KOPT-K1 (cell line): ENCODE results near the gene EEIG1.

Experiments used
- H3K27ac ChIP-seq: fragments of 200-600 bp; sonication (generic); 2 replicates; pipeline ENCODE4 v1.5.1; 2016; ENCODE audit warnings: antibody characterized with exemption, mild to moderate bottlenecking, low read depth, low read length; ENCODE audit not compliant: poor library complexity, severe bottlenecking
- H3K36me3 ChIP-seq: fragments of 200-600 bp; sonication (generic); 2 replicates; pipeline ENCODE4 v1.5.1; 2017; ENCODE audit warnings: antibody characterized with exemption, mild to moderate bottlenecking, low read length, moderate library complexity; ENCODE audit not compliant: insufficient read depth
- H3K9me3 ChIP-seq: fragments of 200-600 bp; sonication (generic); 2 replicates; pipeline ENCODE4 v1.5.1; 2017; ENCODE audit warnings: antibody characterized with exemption, low read length, mild to moderate bottlenecking; ENCODE audit not compliant: insufficient read depth, poor library complexity, severe bottlenecking

The EEIG1 gene

DNA sequence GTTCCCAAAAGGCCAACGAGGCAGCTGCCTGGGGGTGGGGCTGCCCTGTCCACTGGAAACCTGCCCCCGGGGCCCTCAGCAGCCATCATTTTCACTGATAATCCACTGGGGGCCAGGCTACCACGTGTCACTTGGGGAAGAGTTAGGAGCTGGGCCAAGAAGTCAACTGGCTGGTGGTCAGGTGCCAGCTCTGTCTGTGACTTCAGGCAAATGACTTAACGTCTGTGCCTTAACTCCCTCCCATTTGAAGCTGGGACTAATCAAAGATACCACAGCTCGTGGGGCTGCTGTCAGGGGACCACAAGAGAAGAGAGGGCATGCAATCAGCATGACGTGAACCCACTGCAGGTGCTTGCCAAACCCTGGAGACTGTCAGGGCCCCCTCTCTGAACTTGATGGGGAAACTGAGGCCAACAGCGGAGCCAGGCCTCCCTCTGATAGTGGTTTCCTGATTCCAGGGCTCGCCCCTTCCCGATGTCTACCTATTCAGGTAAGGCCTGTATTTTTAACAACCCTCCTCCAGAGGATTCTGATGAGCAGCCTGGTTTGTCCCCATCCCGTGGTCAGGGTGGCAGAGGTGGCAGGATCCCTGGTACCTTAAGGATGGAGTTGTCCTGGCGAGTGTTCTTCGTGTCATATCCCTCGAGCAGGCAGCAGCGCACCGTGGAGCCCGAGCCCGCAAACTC, 30.8 kb downstream of the EEIG1 start:
- H3K9me3 ChIP-seq = no peaks in the 10 kb centered on the region
- H3K27ac ChIP-seq = peak overlapping the region; percentile 9

DNA sequence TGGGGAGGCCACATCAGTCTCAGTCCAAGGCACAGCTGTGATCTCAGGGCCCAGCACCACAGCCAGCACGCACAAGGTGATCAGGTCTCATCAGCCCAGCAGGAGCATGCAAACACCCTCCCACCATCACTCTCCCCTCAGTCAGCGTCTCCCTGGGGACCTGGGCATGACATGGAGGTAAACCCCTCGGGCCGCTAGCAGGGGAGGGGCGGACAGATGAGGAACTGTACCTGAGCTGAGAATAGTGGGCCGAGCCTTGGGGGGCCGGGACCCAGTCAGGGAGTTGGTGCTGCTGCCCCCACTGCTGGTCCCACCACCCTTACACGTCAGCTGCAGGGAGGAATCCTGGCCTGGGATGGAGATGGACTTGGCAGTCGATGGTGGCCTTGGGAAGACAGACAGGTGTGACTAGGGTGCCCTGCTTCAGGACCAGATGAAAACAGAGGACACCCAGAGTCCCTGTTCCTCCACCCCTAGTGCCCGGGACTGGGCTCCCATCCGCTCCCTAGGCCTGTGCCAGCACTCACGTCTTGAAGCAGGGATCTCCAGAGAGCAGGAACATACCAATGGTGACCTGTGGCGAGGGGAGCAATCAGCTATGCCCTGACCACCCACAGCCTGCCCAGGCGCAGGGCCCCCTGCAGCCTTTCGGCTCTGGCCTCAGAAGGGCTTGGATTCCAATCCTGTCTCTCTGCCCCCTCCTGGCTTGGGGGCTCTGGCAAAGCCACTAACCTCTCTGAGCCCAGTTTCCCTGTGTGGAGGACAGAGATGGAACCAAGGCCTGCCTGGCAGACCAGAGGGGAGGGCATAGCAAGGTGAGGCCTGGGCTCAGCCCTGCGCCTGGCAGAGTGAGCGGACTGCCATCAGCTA, 32.7 kb downstream of the EEIG1 start:
- Histone ChIP-seq H3K9me3 (no peaks in the 10 kb centered on the region), H3K27ac (peak overlapping the region; percentile 1), H3K36me3 (peaks cover 35% of the 10 kb centered on the region; the same call in 1 of the 2 replicates)

More for the DNA sequence above, 30.8 kb downstream of the EEIG1 start:
- peaks cover 17% of the 10 kb centered on the region; the same call in 1 of the 2 replicates for H3K36me3 ChIP-seq

DNA sequence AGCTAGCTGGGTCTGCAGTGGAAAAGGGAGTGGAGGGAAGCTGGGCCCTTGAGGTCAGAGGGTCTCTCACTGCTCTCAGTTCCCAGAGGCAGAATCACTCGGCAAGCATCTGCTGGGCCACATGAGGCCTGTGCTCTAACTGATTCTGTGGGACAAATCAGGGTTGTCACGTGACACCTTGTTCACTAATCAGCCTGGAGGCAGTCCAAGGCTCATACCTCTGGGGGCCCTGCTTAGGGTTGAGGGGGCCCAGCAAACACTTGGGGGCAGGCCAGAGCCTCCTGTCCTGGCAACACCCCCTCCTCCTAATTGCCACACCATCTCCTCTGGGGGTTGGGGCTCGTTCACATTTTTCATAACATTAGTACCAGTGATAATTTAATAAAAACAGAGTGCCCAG, 34.1 kb downstream of the EEIG1 start:
- H3K9me3 ChIP-seq = no peaks in the 10 kb centered on the region
- peak overlapping the region; percentile 14 for H3K27ac ChIP-seq
- peaks cover 49% of the 10 kb centered on the region for H3K36me3 ChIP-seq

DNA sequence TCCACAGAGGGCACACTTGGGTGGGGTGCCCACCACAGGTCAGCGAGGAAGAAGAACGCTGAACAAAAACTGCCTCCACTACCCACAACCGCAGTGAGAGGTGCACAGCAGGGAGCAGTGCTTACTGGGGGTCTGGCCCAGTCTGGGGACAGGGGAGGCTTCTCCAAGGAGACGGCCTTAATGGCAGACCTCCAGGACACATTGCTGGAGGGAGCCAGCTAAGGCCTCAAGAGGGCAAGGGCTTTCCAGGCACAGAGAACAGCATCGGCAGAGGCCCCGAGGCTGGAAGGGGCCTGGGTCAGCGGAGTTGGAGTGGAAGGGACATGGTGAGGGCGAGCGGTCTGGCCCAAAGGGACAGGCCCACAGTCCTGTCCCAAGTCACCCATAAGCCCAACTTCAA, 34.8 kb downstream of the EEIG1 start:
- H3K36me3 ChIP-seq = peaks cover 54% of the 10 kb centered on the region
- no peaks in the 10 kb centered on the region for H3K9me3 ChIP-seq
- H3K27ac ChIP-seq = peak overlapping the region; percentile 18

DNA sequence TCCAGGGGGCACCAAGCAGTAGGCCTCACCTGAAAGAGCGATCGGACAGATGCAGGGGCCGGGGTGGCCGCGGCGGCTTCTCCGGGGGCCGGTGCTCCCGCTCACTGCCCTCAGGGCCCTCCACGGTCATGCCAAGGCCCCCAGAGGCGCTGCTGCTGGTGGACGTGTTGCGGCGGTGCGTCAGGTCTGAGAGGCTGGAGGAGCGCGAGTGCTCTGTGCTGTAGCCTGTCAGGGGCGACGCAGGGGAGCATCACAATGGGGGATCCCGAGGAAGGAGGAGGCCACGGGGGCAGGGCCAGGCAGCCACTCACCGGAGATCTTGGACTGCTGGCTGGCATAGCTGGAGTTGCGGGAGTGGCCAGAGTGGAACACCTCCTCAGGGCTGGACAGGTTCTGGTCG, 35.5 kb downstream of the EEIG1 start:
- H3K9me3 ChIP-seq = no peaks in the 10 kb centered on the region
- peaks cover 59% of the 10 kb centered on the region for H3K36me3 ChIP-seq
- no peak overlapping the region for H3K27ac ChIP-seq

DNA sequence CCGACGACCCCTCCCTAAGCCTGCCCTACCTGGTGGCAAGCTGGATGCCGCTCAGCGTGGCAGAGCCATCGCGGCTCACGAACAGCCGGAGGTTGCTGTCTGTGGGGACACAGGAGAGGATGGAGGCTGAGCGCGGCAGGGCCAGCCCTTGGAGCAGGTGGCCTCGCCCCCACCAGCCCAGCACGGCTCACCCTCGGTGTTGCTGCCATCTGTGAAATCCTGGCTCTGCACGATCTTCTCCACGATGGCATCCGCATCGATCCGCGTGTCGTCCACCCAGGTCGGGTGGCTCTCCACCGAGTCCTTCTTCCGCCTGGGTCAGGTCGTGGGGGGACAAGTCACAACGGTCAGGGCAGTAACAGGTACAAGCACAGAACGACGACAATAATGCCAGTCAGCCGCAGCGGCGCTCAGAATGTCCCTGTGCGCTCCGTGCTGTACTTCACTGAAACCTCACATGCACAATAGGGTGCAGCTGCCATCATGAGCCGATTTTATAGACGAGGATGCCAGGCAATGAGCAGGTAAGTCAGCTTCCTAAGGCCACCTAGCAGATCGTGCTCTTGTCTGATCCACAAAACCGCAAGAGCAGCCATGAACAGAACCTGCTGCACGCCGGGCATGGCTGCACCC, 36.1 kb downstream of the EEIG1 start:
- Histone ChIP-seq H3K9me3 (no peaks in the 10 kb centered on the region), H3K27ac (no peak overlapping the region), H3K36me3 (peaks cover 65% of the 10 kb centered on the region)

DNA sequence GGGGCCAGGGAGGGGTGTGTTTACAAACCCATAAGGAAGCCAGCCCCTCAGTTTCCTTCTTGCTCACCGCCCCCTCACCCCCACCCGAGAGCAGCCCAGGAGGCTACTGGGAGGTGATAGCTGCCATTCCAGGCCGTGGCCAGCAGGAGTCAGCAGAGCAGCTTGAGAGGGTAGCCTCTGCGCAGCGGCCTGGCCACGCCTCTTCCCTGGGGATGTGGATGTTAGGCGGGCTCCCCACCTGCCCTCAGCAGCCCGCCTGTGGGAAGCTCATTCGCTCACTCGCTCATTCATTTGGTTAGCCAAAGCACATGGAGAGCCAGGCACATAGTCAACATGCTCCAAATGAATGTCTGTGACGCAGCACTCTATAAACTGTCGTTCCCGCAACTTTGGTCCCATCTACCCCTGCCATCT, 37.1 kb downstream of the EEIG1 start:
- no peaks in the 10 kb centered on the region for H3K9me3 ChIP-seq
- no peak overlapping the region for H3K27ac ChIP-seq
- H3K36me3 ChIP-seq = peaks cover 65% of the 10 kb centered on the region

DNA sequence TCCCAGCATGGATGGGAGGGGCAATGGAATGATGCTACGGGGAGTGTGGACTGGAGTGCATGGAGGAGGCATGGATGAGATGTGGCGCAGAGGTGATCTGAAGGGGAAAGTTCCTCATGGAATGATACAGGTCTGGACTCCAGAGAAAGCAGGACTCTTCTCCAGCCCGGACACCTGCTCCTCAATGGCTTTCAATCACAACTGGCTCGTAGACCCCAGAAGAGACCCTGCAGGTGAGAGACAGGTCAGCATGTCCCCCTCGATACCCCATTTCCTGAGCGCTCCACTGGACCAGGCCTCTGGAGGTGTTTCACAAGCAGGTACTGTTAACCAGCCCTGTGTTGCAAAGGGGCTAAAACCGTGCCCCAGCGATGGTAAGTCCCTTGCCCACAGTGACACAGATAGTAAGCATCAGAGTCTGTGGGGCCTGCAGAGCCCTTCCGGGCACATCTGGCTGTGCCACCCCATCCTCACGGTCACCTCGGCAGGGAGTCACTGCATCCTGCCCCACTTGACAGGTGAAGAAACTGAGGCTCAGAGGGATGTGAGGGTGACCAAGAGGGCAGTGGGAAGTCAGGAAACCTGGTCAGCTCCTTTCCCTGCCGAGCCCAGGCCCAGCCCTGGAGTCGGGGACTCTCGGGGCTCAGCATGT, 37.7 kb downstream of the EEIG1 start:
- Histone ChIP-seq H3K36me3 (peaks cover 65% of the 10 kb centered on the region), H3K9me3 (no peaks in the 10 kb centered on the region), H3K27ac (no peak overlapping the region)

DNA sequence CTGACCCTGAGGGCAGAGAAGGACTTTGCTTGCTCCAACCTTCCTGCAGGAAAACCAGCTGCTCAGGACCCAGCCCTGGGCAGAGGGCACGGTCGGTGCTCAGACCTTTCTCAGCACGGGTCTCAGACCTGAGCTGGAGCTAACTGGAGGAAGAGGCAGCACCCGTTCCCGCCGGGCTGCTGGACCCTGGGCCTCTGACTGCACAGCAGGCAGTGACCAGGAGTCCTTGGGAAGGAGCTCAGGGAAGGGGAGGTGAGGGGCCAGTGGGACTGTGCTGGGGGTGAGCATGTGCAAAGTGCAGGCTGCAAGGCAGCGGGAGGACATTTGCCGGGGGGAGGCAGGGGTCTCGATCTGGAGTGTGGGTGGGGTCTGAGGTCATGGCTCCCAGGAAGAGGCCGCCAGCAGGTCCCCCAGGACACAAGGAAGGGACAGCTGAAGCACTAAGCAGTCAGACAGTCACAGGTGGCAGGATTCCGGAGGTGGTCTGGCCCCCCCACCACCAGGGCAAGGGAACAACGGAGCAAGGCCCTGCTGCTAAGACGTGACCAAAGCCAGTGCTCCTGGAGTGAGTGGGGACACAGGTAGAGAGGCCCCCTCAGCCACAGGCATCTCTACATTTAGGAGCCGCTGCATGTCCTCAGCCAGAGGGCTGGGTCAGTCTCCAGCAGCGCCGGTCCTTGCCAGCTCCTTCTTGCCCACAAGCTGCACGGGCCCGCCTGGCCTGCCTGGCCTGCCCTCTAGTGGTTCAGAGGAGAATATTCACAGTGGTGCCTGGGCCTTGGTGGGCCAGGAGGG, 38.4 kb downstream of the EEIG1 start:
- no peaks in the 10 kb centered on the region for H3K9me3 ChIP-seq
- H3K36me3 ChIP-seq = peaks cover 59% of the 10 kb centered on the region
- no peak overlapping the region for H3K27ac ChIP-seq

DNA sequence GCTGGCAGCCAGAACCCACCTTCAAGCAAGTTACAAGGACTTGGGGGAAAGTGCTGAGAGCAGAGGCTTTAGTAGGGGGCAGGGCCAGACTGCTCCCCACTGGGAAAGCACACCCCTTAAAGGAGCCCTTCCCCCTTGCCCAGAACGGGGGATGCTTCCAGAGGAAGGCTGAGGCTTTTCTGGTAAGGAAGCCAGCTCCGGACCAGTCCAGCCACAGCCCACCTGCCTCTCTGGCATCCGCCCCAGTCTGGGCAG, 38.9 kb downstream of the EEIG1 start:
- H3K9me3 ChIP-seq = no peaks in the 10 kb centered on the region
- H3K36me3 ChIP-seq = peaks cover 58% of the 10 kb centered on the region
- no peak overlapping the region for H3K27ac ChIP-seq

DNA sequence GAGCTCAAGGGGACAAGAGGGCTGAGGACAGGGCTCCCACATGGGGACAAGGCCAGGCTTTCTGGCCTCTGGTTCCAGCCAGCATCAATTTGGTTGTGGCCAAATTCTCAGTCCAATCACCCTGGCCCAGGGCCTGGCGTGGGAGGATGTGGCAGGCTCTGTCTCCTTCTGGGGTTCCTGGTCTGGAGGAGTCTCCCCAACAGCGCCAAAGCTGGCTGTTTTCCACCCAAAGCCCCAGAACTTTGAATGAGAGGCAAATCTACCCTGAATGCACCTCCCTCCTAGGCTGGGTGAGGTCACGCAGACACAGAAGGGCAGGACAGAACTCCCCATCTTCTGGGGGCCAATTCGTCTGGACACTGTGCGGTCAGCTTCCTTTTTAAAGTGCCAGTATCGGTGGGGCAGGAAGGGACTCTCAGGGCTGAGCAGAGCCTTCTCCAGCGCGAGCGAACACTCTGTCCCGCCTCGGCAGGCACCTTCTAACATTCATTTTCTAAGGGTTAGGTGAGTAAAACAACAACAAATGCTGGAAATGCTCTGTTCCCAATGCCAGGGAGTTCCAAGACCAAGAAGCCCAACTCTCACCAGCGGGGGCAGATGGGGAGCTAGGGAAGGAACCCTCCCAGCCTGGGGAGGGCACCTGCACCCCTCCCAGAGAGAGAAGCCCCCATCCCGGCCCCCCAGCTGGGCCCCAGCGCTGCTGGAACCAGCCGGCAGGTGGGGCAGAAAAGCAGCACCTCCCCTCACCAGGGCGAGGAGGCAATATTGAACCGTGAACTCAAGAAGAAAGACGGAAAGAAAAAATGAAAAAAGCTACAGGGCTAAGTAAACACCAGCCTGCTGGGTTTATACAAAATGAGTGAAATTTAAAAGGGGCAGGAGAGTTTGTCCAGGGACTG, 39.5 kb downstream of the EEIG1 start:
- no peaks in the 10 kb centered on the region for H3K9me3 ChIP-seq
- H3K27ac ChIP-seq = no peak overlapping the region
- peaks cover 53% of the 10 kb centered on the region for H3K36me3 ChIP-seq

DNA sequence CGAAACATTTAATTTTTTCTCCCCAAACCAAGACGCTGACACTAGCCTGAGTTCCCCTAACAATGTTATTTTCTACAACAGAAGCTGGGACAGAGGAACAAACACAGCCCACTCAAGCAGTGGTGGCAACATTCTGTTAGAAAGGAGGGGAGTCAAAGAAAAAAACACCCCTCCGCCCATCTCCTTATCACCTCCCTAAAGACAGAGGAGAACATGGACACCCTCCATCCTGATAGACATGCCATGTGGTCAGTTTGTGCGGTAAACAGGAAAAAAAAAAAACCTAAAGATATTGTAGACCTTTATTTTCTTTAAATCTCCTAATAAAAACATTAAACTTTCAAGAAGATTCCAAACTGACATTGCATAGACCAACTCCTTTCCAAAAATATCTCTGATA, 40.2 kb downstream of the EEIG1 start:
- Histone ChIP-seq H3K9me3 (no peaks in the 10 kb centered on the region), H3K27ac (no peak overlapping the region), H3K36me3 (peaks cover 59% of the 10 kb centered on the region)

DNA sequence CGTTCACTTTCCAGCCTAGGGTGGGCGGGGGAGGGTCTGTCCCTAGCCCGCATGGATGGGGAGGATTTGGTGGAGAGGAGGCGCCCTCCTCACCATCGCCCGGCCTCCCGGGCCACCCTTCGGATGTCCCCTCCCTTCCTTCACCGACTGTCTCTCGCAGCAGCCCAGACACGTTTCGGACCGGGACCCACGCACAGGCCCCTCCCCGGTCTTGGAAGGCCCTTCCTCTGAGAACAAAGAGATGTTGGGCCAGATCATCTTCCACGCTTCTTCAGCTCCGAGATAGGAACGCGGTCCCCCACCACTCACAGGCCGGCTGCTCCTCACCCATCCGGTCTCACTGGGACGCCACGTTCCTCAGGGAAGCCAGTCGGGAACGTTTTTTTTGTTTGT, 42.5 kb downstream of the EEIG1 start:
- H3K27ac ChIP-seq = peak overlapping the region; percentile 77
- H3K9me3 ChIP-seq = no peaks in the 10 kb centered on the region
- H3K36me3 ChIP-seq = peaks cover 55% of the 10 kb centered on the region
